H1 (cell line): ENCODE results near the gene CEL. TPM values are rescaled to one million over a fixed set of nuclear protein-coding genes. Genes with fewer than 3 reads are reported as not detected.

Experiments
- CTCF ChIA-PET: fragments of 300-600 bp; sonication (Branson Sonifier 250); formaldehyde crosslinking; loops from one replicate; lab custom pipeline; 2021; ENCODE audit not compliant: partially characterized antibody; lab: Charles Lee
- POLR2A ChIA-PET: fragments of 300-600 bp; sonication (Branson Sonifier 250); formaldehyde crosslinking; loops from one replicate; lab custom pipeline; 2021; ENCODE audit warnings: inconsistent platforms; ENCODE audit not compliant: partially characterized antibody; lab: Charles Lee
- DNase-seq, 2 experiments: peaks; one replicate each; pipeline versions ENCODE4 v3.0.0 to v3.0.0-alpha.2; 2010 to 2022; ENCODE audit warnings: low spot score in 2 of 2, low read depth in 1 of 2, mixed read lengths in 1 of 2
- FAIRE-seq: peaks from 2 replicates; lab custom pipeline; 2011; peaks lifted over from hg19 to GRCh38; lab: Jason Lieb, UNC
- H2AFZ ChIP-seq: 2 replicates; pipeline ENCODE4 v1.8.1; 2012; ENCODE audit warnings: low read length, inconsistent platforms
- H2AK5ac ChIP-seq: 2 replicates; pipeline ENCODE4 v1.6.1; 2013; ENCODE audit warnings: low read depth, low read length
- H2BK120ac ChIP-seq: replicated peaks from 2 replicates; pipeline ENCODE3; 2013; ENCODE audit warnings: low read depth, low read length, inconsistent platforms
- H2BK12ac ChIP-seq: 2 replicates; pipeline ENCODE4 v1.6.1; 2013; ENCODE audit warnings: low read depth, low read length
- H2BK15ac ChIP-seq: 2 replicates; pipeline ENCODE4 v1.6.1; 2013; ENCODE audit warnings: low read length
- H2BK20ac ChIP-seq: 2 replicates; pipeline ENCODE4 v1.6.1; 2013; ENCODE audit warnings: low read length
- H2BK5ac ChIP-seq: 2 replicates; pipeline ENCODE4 v1.6.1; 2013; ENCODE audit warnings: low read depth, low read length
- H3K14ac ChIP-seq: 2 replicates; pipeline ENCODE4 v1.6.1; 2013; ENCODE audit warnings: inconsistent platforms; ENCODE audit not compliant: insufficient read length
- H3K18ac ChIP-seq: 2 replicates; pipeline ENCODE4 v1.6.1; 2013; ENCODE audit warnings: low read length; ENCODE audit errors: extremely low read depth
- H3K23ac ChIP-seq: 2 replicates; pipeline ENCODE4 v1.6.1; 2013; ENCODE audit warnings: inconsistent platforms; ENCODE audit not compliant: insufficient read length
- H3K23me2 ChIP-seq: 2 replicates; pipeline ENCODE4 v1.6.1; 2013; ENCODE audit warnings: low read depth, low read length
- H3K27ac ChIP-seq: 2 replicates; pipeline ENCODE4 v1.6.1; 2011; ENCODE audit warnings: low read depth, low read length, inconsistent platforms
- H3K27me3 ChIP-seq, 4 experiments: replicated peaks in 1 of 4; 1 replicate in 1 of 4; 2 replicates in 3 of 4; pipeline versions ENCODE4 v1.6.1 to v1.8.1; 2011 to 2013; ENCODE audit warnings: low read length in 3 of 4, mild to moderate bottlenecking in 3 of 4, inconsistent platforms in 2 of 4, mixed read lengths in 2 of 4, moderate library complexity in 1 of 4; ENCODE audit not compliant: control insufficient read depth in 3 of 4, insufficient read depth in 3 of 4; ENCODE audit errors: extremely low read depth in 1 of 4
- H3K36me3 ChIP-seq, 4 experiments: 2 replicates each; pipeline versions ENCODE4 v1.6.1 to v1.8.1; 2011 to 2013; ENCODE audit warnings: mild to moderate bottlenecking in 4 of 4, low read length in 3 of 4, moderate library complexity in 2 of 4, control low read depth in 1 of 4, inconsistent platforms in 1 of 4; ENCODE audit not compliant: insufficient read depth in 4 of 4, control insufficient read depth in 2 of 4
- H3K4ac ChIP-seq: replicated peaks from 2 replicates; pipeline ENCODE3; 2013; ENCODE audit warnings: low read length, low read depth, mixed read lengths, inconsistent platforms; ENCODE audit not compliant: insufficient read length
- H3K4me1 ChIP-seq, 4 experiments: replicated peaks in 1 of 4; 1 replicate in 1 of 4; 2 replicates in 3 of 4; pipeline versions ENCODE4 v1.6.1 to v1.8.1; 2011 to 2013; ENCODE audit warnings: low read length in 3 of 4, inconsistent platforms in 2 of 4, mixed read lengths in 1 of 4; ENCODE audit not compliant: insufficient read depth in 4 of 4, control insufficient read depth in 3 of 4
- H3K4me2 ChIP-seq, 2 experiments: 2 replicates each; pipeline versions ENCODE4 v1.6.1 to v1.8.1; 2011 to 2013; ENCODE audit warnings: low read depth in 2 of 2, low read length in 2 of 2, control low read depth in 1 of 2, inconsistent platforms in 1 of 2, mild to moderate bottlenecking in 1 of 2; ENCODE audit not compliant: insufficient read depth in 1 of 2
- H3K4me3 ChIP-seq, 4 experiments: fragments of 200-600, 300-600 bp in 1 of 4; sonication (generic), shearing (Covaris generic), sonication (Bioruptor Twin) in 1 of 4; 2 replicates each; pipeline versions ENCODE4 v1.5.1 to v1.8.1; 2011 to 2016; ENCODE audit warnings: low read length in 4 of 4, low read depth in 3 of 4, control low read depth in 2 of 4, inconsistent platforms in 2 of 4, mild to moderate bottlenecking in 2 of 4, mixed read lengths in 1 of 4, moderate library complexity in 1 of 4; ENCODE audit not compliant: insufficient read depth in 2 of 4; ENCODE audit errors: extremely low read depth in 1 of 4
- H3K56ac ChIP-seq: replicated peaks from 2 replicates; pipeline ENCODE3; 2013; ENCODE audit warnings: low read depth, mild to moderate bottlenecking, mixed read lengths, low read length, inconsistent platforms; ENCODE audit not compliant: insufficient read length
- H3K79me1 ChIP-seq: 2 replicates; pipeline ENCODE4 v1.6.1; 2013; ENCODE audit warnings: low read depth, low read length, control low read depth
- H3K79me2 ChIP-seq, 2 experiments: 2 replicates each; pipeline versions ENCODE4 v1.6.1 to v1.8.1; 2012 to 2013; ENCODE audit warnings: low read length in 2 of 2, mild to moderate bottlenecking in 2 of 2, inconsistent platforms in 1 of 2; ENCODE audit not compliant: insufficient read depth in 2 of 2, control insufficient read depth in 1 of 2
- H3K9ac ChIP-seq, 4 experiments: replicated peaks in 1 of 4; 1 replicate in 1 of 4; 2 replicates in 3 of 4; pipeline versions ENCODE4 v1.6.1 to v1.8.1; 2011 to 2013; ENCODE audit warnings: low read depth in 3 of 4, low read length in 3 of 4, control low read depth in 2 of 4, mild to moderate bottlenecking in 2 of 4, moderate library complexity in 2 of 4, inconsistent platforms in 1 of 4; ENCODE audit errors: extremely low read depth in 1 of 4
- H3K9me3 ChIP-seq, 2 experiments: 2 replicates each; pipeline versions ENCODE4 v1.6.1 to v1.8.1; 2012 to 2013; ENCODE audit warnings: mild to moderate bottlenecking in 2 of 2, moderate library complexity in 2 of 2, control low read depth in 1 of 2, inconsistent platforms in 1 of 2, low read depth in 1 of 2, low read length in 1 of 2, mixed read lengths in 1 of 2; ENCODE audit not compliant: insufficient read depth in 2 of 2
- H4K20me1 ChIP-seq, 2 experiments: replicated peaks in 1 of 2; 2 replicates each; pipeline versions ENCODE3 to v1.8.1; 2011 to 2013; ENCODE audit warnings: inconsistent platforms in 2 of 2, low read length in 2 of 2, mild to moderate bottlenecking in 1 of 2; ENCODE audit not compliant: insufficient read depth in 2 of 2, control insufficient read depth in 1 of 2
- H4K5ac ChIP-seq: 2 replicates; pipeline ENCODE4 v1.6.1; 2013; ENCODE audit warnings: low read length, low read depth, mixed read lengths, inconsistent platforms; ENCODE audit not compliant: insufficient read length
- H4K8ac ChIP-seq: 2 replicates; pipeline ENCODE4 v1.8.0; 2013; ENCODE audit warnings: mild to moderate bottlenecking, moderate library complexity, low read length, inconsistent platforms; ENCODE audit not compliant: insufficient read depth; ENCODE audit errors: extremely low read depth
- H4K91ac ChIP-seq: replicated peaks from 2 replicates; pipeline ENCODE3; 2013; ENCODE audit warnings: low read length, mixed read lengths, inconsistent platforms; ENCODE audit not compliant: insufficient read length
- CBX5 ChIP-seq: fragments of 300-800, 300-1000 bp; sonication (generic); IDR thresholded peaks from 2 replicates; pipeline ENCODE4 v1.7.1; 2016; ENCODE audit warnings: antibody characterized with exemption, low read length, low read depth
- CHD1 ChIP-seq: IDR thresholded peaks from 2 replicates; pipeline ENCODE4 v1.6.1; 2012; ENCODE audit warnings: low read depth, low read length, improper control_type of control experiment
- HDAC2 ChIP-seq, 2 experiments: fragments of 300-600 bp in 1 of 2; sonication (generic) in 1 of 2; IDR thresholded peaks; 2 replicates each; pipeline ENCODE4 v1.6.1; 2011 to 2012; ENCODE audit warnings: low read depth in 2 of 2, low read length in 2 of 2, mild to moderate bottlenecking in 2 of 2, moderate library complexity in 2 of 2, borderline replicate concordance in 1 of 2, inconsistent platforms in 1 of 2
- KDM4A ChIP-seq: IDR thresholded peaks from one replicate; pipeline ENCODE4 v1.7.1; 2012; ENCODE audit warnings: low read depth, mild to moderate bottlenecking, moderate library complexity, low read length, inconsistent platforms; ENCODE audit not compliant: severe bottlenecking
- RFX5 ChIP-seq: IDR thresholded peaks from 2 replicates; pipeline ENCODE4 v1.6.1; 2011; ENCODE audit warnings: low read depth, low read length, improper control_type of control experiment, borderline replicate concordance
- SAP30 ChIP-seq: fragments of 300-600 bp; sonication (generic); IDR thresholded peaks from 2 replicates; pipeline ENCODE4 v1.7.1; 2012; ENCODE audit warnings: low read length, moderate library complexity, mild to moderate bottlenecking, inconsistent platforms; ENCODE audit not compliant: insufficient read depth, insufficient replicate concordance
- SIX5 ChIP-seq: IDR thresholded peaks from 2 replicates; pipeline ENCODE4 v1.6.1; 2011; ENCODE audit warnings: mild to moderate bottlenecking, low read depth, low read length
- SP2 ChIP-seq: IDR thresholded peaks from 2 replicates; pipeline ENCODE4 v1.6.1; 2012; ENCODE audit warnings: mild to moderate bottlenecking, low read length, inconsistent platforms
- SUZ12 ChIP-seq: fragments of 200-600 bp; sonication (generic); IDR thresholded peaks from 2 replicates; pipeline ENCODE4 v1.6.1; 2012; ENCODE audit warnings: mild to moderate bottlenecking, inconsistent platforms, low read length, moderate library complexity, mixed read lengths
- TAF7 ChIP-seq: optimal IDR thresholded peaks from 2 replicates; pipeline ENCODE3; 2011; ENCODE audit warnings: low read depth, mild to moderate bottlenecking, inconsistent platforms, low read length, moderate library complexity, borderline replicate concordance
- TCF12 ChIP-seq: IDR thresholded peaks from 2 replicates; pipeline ENCODE4 v1.6.1; 2011; ENCODE audit warnings: low read depth, mild to moderate bottlenecking, low read length
- TEAD4 ChIP-seq: IDR thresholded peaks from 2 replicates; pipeline ENCODE4 v1.6.1; 2012; ENCODE audit warnings: low read depth, low read length, inconsistent platforms, mixed read lengths
- whole genome bisulfite sequencing, 2 experiments: shearing (Covaris generic) in 1 of 2; methylation state at CpG; one replicate each; pipeline versions ENCODE4 v1.1.6 to v1.1.7; 2013 to 2015; ENCODE audit warnings: low lambda C conversion rate in 2 of 2, mixed read lengths in 2 of 2, inconsistent platforms in 1 of 2, low coverage in 1 of 2, missing lambda C conversion rate in 1 of 2; ENCODE audit not compliant: insufficient replicate concordance in 2 of 2, insufficient coverage in 1 of 2, insufficient read length in 1 of 2; ENCODE audit errors: extremely low coverage in 1 of 2, missing lambda C conversion rate in 1 of 2; 5-methylcytosine and 5-hydroxymethylcytosine counted together
- polyA plus RNA-seq, 7 experiments: library from polyadenylated mRNA; depleted of rRNA in 3 of 7; stranded (reverse) in 5 of 7; unstranded in 2 of 7; fragments of >200 nt in 5 of 7; fragments of 200-250 nt in 2 of 7; gene quantifications; 1 replicate in 5 of 7; 2 replicates in 1 of 7; 4 replicates in 1 of 7; pipeline versions ENCODE4 v1.2.1 to v1.2.3, GENCODE V29; 2011 to 2013; ENCODE audit warnings: missing spikeins in 2 of 7, mixed read lengths in 2 of 7
- total RNA-seq: library from RNA; stranded (reverse); fragmentation: NEBNext Ultra II Directional; extraction: Animal tissue kit (Norgen Biotek cat#: 25700); gene quantifications from 2 replicates; pipeline ENCODE4 v1.2.1, GENCODE V29; 2021
- TF ChIP-seq, protein P1 (sequence below): IDR thresholded peaks from 2 replicates; pipeline ENCODE4 v1.6.1; 2012; ENCODE audit warnings: inconsistent platforms

Gene CEL
- total and polyA plus RNA-seq, 2 of the 8 experiments (the other 6 are each of a cell fraction or from before 2014, with no cell fraction given) = 1.8 to 3.4 TPM

DNA sequence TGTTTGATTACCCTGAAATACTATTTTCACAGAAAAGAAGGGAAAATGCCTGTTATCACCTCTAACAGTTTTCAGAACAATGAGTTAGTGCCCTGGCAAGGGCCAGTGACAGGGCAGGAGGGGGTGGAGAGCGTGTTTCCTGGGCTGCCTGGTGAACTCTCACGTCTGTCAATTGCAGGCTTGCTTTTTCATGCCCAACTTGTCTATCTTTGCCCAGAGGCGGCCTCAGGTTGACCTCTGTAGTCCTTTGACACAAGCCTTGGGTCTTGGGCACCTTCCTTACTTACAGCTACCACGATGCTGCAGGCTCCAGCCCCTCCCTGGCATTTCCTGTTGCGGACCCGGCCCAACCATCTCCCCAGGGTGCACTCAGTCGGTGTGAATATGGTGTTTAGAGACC, 2.2 kb upstream of the CEL start:
- Histone ChIP-seq H3K56ac (no peak overlapping the region), H4K8ac (peak overlapping the region; percentile 14; the same call in 1 of the 2 replicates), H3K4me3 (no peak overlapping the region), H3K4me2 (peak overlapping the region; percentile 13 to 21; a peak in 1 of 4 replicates), H3K23me2 (no peaks in the 10 kb centered on the region), H3K23ac (no peak overlapping the region), H2BK120ac (no peak overlapping the region), H3K79me2 (no peaks in the 10 kb centered on the region), H4K20me1 (peaks cover 0 to 7% of the 10 kb centered on the region in 2 experiments), H3K36me3 (peaks cover 9 to 22% (median 15%) of the 10 kb centered on the region in 4 experiments; a peak in 5 of 8 replicates), H3K4me1 (peaks cover 6 to 23% (median 13%) of the 10 kb centered on the region in 4 experiments), H4K91ac (no peak overlapping the region), H2BK12ac (no peak overlapping the region), H2BK20ac (no peak overlapping the region), H2BK15ac (no peak overlapping the region), H2BK5ac (no peak overlapping the region), H3K79me1 (0 out of 2 replicates have a peak, but pooled peaks cover 2% of the 10 kb centered on the region), H3K9me3 (no peaks in the 10 kb centered on the region), H4K5ac (no peak overlapping the region), H2AK5ac (no peak overlapping the region), H3K9ac (no peak overlapping the region), H3K14ac (no peak overlapping the region), H3K4ac (no peak overlapping the region), H2AFZ (no peak overlapping the region), H3K27ac (no peak overlapping the region; the same call in 1 of the 2 replicates), H3K27me3 (no peaks in the 10 kb centered on the region), H3K18ac (no peak overlapping the region)
- WGBS, 2 experiments = 58% methylated on average over 7 of the region's 7 CpGs; no CpG with 5 or more reads in 1 of the 2 experiments
- FAIRE-seq (no peak), DNase-seq (no peak)
- CTCF ChIA-PET = interaction anchor here (0.7 to 1.5 kb wide), 9 partner anchors 11 to 87 kb away, joined by 3 to 10 read pairs (median 4); no protein-coding TSS in a partner anchor
- POLR2A ChIA-PET = interaction anchor here (0.5 to 1.9 kb wide), 7 partner anchors 11 to 341 kb away, joined by 3 to 7 read pairs (median 4); no protein-coding TSS in a partner anchor
- TF ChIP-seq HDAC2 (IDR thresholded peaks at IDR 0.05; ENCODE audit: borderline replicate concordance in 1 of 2, low read depth in 2 of 2, low read length in 2 of 2) (no peak), KDM4A (no peak), TAF7 (no peak), SP2 (no peak), TCF12 (no peak), CHD1 (no peak), SAP30 (no peak), TEAD4 (no peak), CBX5 (no peak), RFX5 (no peak), SIX5 (no peak), SUZ12 (no peak)
- TF ChIP-seq, protein P1, sequence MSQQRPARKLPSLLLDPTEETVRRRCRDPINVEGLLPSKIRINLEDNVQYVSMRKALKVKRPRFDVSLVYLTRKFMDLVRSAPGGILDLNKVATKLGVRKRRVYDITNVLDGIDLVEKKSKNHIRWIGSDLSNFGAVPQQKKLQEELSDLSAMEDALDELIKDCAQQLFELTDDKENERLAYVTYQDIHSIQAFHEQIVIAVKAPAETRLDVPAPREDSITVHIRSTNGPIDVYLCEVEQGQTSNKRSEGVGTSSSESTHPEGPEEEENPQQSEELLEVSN = no peak
